H9 (cell line): ENCODE measurements around the gene SPRTN. TPM values are rescaled to one million over a fixed set of nuclear protein-coding genes. Genes with fewer than 3 reads are reported as not detected.

ENCODE experiments used
- DNase-seq: peaks from one replicate; pipeline ENCODE4 v3.0.0-alpha.2; 2017
- H2AFZ ChIP-seq: one replicate; pipeline ENCODE4 v1.6.1; 2013; ENCODE audit warnings: mild to moderate bottlenecking, low read length, control low read depth, moderate library complexity
- H2AK5ac ChIP-seq: 2 replicates; pipeline ENCODE4 v1.6.1; 2013; ENCODE audit warnings: low read length, control low read depth, mixed read lengths; ENCODE audit not compliant: insufficient read length
- H2BK120ac ChIP-seq: one replicate; pipeline ENCODE4 v1.6.1; 2013; ENCODE audit warnings: low read depth, mild to moderate bottlenecking, low read length, control low read depth, inconsistent platforms; ENCODE audit not compliant: poor library complexity, severe bottlenecking
- H2BK12ac ChIP-seq: 2 replicates; pipeline ENCODE4 v1.6.1; 2013; ENCODE audit warnings: low read length, control low read depth, mixed read lengths, low read depth; ENCODE audit not compliant: insufficient read length
- H2BK15ac ChIP-seq: 2 replicates; pipeline ENCODE4 v1.6.1; 2013; ENCODE audit warnings: low read depth, low read length, control low read depth
- H2BK20ac ChIP-seq: one replicate; pipeline ENCODE4 v1.6.1; 2013; ENCODE audit warnings: low read depth, mild to moderate bottlenecking, low read length, control low read depth, inconsistent platforms; ENCODE audit not compliant: poor library complexity, severe bottlenecking
- H2BK5ac ChIP-seq: 2 replicates; pipeline ENCODE4 v1.6.1; 2013; ENCODE audit warnings: low read length, control low read depth, mixed read lengths; ENCODE audit not compliant: insufficient read length
- H3K14ac ChIP-seq: 2 replicates; pipeline ENCODE4 v1.6.1; 2013; ENCODE audit warnings: low read length, control low read depth; ENCODE audit not compliant: insufficient read depth
- H3K18ac ChIP-seq: 2 replicates; pipeline ENCODE4 v1.6.1; 2013; ENCODE audit warnings: low read depth, mild to moderate bottlenecking, mixed read lengths, low read length, control low read depth; ENCODE audit not compliant: insufficient read length
- H3K23ac ChIP-seq: 2 replicates; pipeline ENCODE4 v1.6.1; 2013; ENCODE audit warnings: low read length, control low read depth, mixed read lengths, low read depth; ENCODE audit not compliant: insufficient read length
- H3K23me2 ChIP-seq: 2 replicates; pipeline ENCODE4 v1.6.1; 2013; ENCODE audit warnings: low read depth, mild to moderate bottlenecking, mixed read lengths, low read length, control low read depth; ENCODE audit not compliant: insufficient read length, poor library complexity, severe bottlenecking
- H3K27ac ChIP-seq: 2 replicates; pipeline ENCODE4 v1.5.1; 2013; ENCODE audit warnings: low read length, control low read depth, mixed read lengths, low read depth; ENCODE audit not compliant: insufficient read length
- H3K27me3 ChIP-seq: 2 replicates; pipeline ENCODE4 v1.6.1; 2013; ENCODE audit warnings: low read length, control low read depth, inconsistent platforms; ENCODE audit not compliant: insufficient read depth
- H3K4ac ChIP-seq: 2 replicates; pipeline ENCODE4 v1.6.1; 2013; ENCODE audit warnings: low read depth, mild to moderate bottlenecking, control low read depth, inconsistent platforms, low read length, moderate library complexity
- H3K4me1 ChIP-seq: 2 replicates; pipeline ENCODE4 v1.6.1; 2013; ENCODE audit warnings: low read length, control low read depth, inconsistent platforms; ENCODE audit not compliant: insufficient read depth
- H3K4me2 ChIP-seq: 2 replicates; pipeline ENCODE4 v1.6.1; 2013; ENCODE audit warnings: low read length, control low read depth, mixed read lengths; ENCODE audit not compliant: insufficient read length, insufficient read depth
- H3K56ac ChIP-seq: 2 replicates; pipeline ENCODE4 v1.6.1; 2013; ENCODE audit warnings: low read depth, mild to moderate bottlenecking, mixed read lengths, low read length, control low read depth; ENCODE audit not compliant: insufficient read length
- H3K79me1 ChIP-seq: 2 replicates; pipeline ENCODE4 v1.6.1; 2013; ENCODE audit warnings: low read depth, mild to moderate bottlenecking, moderate library complexity, low read length, control low read depth, inconsistent platforms; ENCODE audit not compliant: insufficient read depth, poor library complexity, severe bottlenecking
- H3K79me2 ChIP-seq: 2 replicates; pipeline ENCODE4 v1.6.1; 2013; ENCODE audit warnings: low read length, control low read depth, inconsistent platforms; ENCODE audit not compliant: insufficient read depth
- H3K9ac ChIP-seq: 2 replicates; pipeline ENCODE4 v1.6.1; 2013; ENCODE audit warnings: low read length, control low read depth, mixed read lengths; ENCODE audit not compliant: insufficient read length; ENCODE audit errors: extremely low read depth
- H3K9me3 ChIP-seq: one replicate; pipeline ENCODE4 v1.6.1; 2013; ENCODE audit warnings: low read depth, low read length, inconsistent platforms; ENCODE audit not compliant: control insufficient read depth
- H3T11ph ChIP-seq: one replicate; pipeline ENCODE4 v1.6.1; 2013; ENCODE audit warnings: mild to moderate bottlenecking, low read length, control low read depth, inconsistent platforms
- H4K20me1 ChIP-seq: one replicate; pipeline ENCODE4 v1.6.1; 2013; ENCODE audit not compliant: control insufficient read depth, insufficient read length, insufficient read depth
- H4K5ac ChIP-seq: 2 replicates; pipeline ENCODE4 v1.6.1; 2013; ENCODE audit warnings: low read depth, mild to moderate bottlenecking, mixed read lengths, low read length, control low read depth; ENCODE audit not compliant: insufficient read length
- H4K8ac ChIP-seq: replicated peaks from 2 replicates; pipeline ENCODE4 v1.6.1; 2013; ENCODE audit warnings: low read length, control low read depth, mixed read lengths, low read depth; ENCODE audit not compliant: insufficient read length
- H4K91ac ChIP-seq: 2 replicates; pipeline ENCODE4 v1.6.1; 2013; ENCODE audit warnings: low read depth, mild to moderate bottlenecking, moderate library complexity, mixed read lengths, low read length, control low read depth; ENCODE audit not compliant: insufficient read length
- H3K27ac Mint-ChIP-seq, 3 experiments: 2 replicates in 2 of 3; 3 replicates in 1 of 3; pipeline ENCODE4 v1.8.0; 2020 to 2021; ENCODE audit warnings: mixed read lengths in 3 of 3, mild to moderate bottlenecking in 1 of 3, moderate library complexity in 1 of 3
- H3K27me3 Mint-ChIP-seq: 2 replicates; pipeline ENCODE4 v1.8.0; 2021; ENCODE audit warnings: low read depth, mild to moderate bottlenecking, moderate library complexity, mixed read lengths
- H3K36me3 Mint-ChIP-seq, 3 experiments: 2 replicates in 2 of 3; 3 replicates in 1 of 3; pipeline ENCODE4 v1.8.0; 2020 to 2021; ENCODE audit warnings: low read depth in 3 of 3, mixed read lengths in 3 of 3; ENCODE audit not compliant: insufficient read depth in 1 of 3
- H3K4me1 Mint-ChIP-seq, 2 experiments: 2 replicates each; pipeline ENCODE4 v1.8.0; 2020; ENCODE audit warnings: mixed read lengths in 2 of 2
- H3K4me3 Mint-ChIP-seq, 2 experiments: 2 replicates in 1 of 2; 3 replicates in 1 of 2; pipeline ENCODE4 v1.8.0; 2020 to 2021; ENCODE audit warnings: mild to moderate bottlenecking in 2 of 2, mixed read lengths in 2 of 2, moderate library complexity in 1 of 2
- H3K9me3 Mint-ChIP-seq, 2 experiments: 2 replicates in 1 of 2; 3 replicates in 1 of 2; pipeline ENCODE4 v1.8.0; 2020; ENCODE audit warnings: mild to moderate bottlenecking in 2 of 2, mixed read lengths in 2 of 2, moderate library complexity in 1 of 2
- CTCF ChIP-seq: fragments of 200-600 bp; sonication (generic); conservative IDR thresholded peaks from 3 replicates; pipeline ENCODE4 v1.8.0; 2021; ENCODE audit warnings: antibody characterized with exemption, mild to moderate bottlenecking
- WGBS: extraction: QIAGEN DNeasy Blood & Tissue Kit; methylation state at CpG from one replicate; pipeline ENCODE4 v1.1.7; 2013; ENCODE audit warnings: missing lambda C conversion rate, low lambda C conversion rate, mixed read lengths; ENCODE audit not compliant: insufficient read length; ENCODE audit errors: extremely low coverage; 5-methylcytosine and 5-hydroxymethylcytosine counted together
- total RNA-seq: library from RNA; stranded (reverse); gene quantifications from 2 replicates; pipeline ENCODE4 v1.2.1, GENCODE V29; 2021

SPRTN gene
- total RNA-seq, 1 experiment from 2014 or later, result 14.8 TPM

- Histone ChIP-seq H4K91ac (no peak overlapping the region), H3K79me2 (no peaks in the 10 kb centered on the region), H3K4me1 (no peaks in the 10 kb centered on the region), H2AFZ (no peak overlapping the region), H3K9me3 (no peaks in the 10 kb centered on the region), H3T11ph (no peak overlapping the region), H3K4ac (no peak overlapping the region), H2BK12ac (no peak overlapping the region), H2BK20ac (no peak overlapping the region), H3K18ac (no peak overlapping the region), H3K23ac (no peak overlapping the region), H2BK15ac (no peak overlapping the region), H3K14ac (no peak overlapping the region), H3K4me2 (no peak overlapping the region), H2BK120ac (no peak overlapping the region), H2AK5ac (no peak overlapping the region), H4K8ac (no peak overlapping the region), H4K5ac (no peak overlapping the region), H3K9ac (no peak overlapping the region), H2BK5ac (no peak overlapping the region), H3K27ac (no peak overlapping the region), H3K27me3 (no peaks in the 10 kb centered on the region), H4K20me1 (no peaks in the 10 kb centered on the region), H3K56ac (no peak overlapping the region), H3K23me2 (no peaks in the 10 kb centered on the region), H3K79me1 (no peaks in the 10 kb centered on the region)
- DNase-seq, result no peak
- Mint-ChIP-seq H3K4me1 (peaks cover 6 to 11% of the 10 kb centered on the region in 2 experiments), H3K4me3 (no peak overlapping the region), H3K36me3 (no peaks in the 10 kb centered on the region), H3K9me3 (no peaks in the 10 kb centered on the region), H3K27me3 (no peaks in the 10 kb centered on the region), H3K27ac (no peak overlapping the region)
- WGBS, result no CpG with 5 or more reads among the region's 3 CpGs
- no peak for TF ChIP-seq CTCF
Observed at GRCh38 chr1:231382426-231382825, 44.3 kb downstream of the SPRTN start.
